Left ventricle myocardium inferior (tissue), 1 donor: ENCODE data around the gene SMIM15. TPM values are rescaled to one million over a fixed set of nuclear protein-coding genes. Genes with fewer than 3 reads are reported as not detected.
A peak's percentile ranks its signal among the peaks of the same experiment; 100 is the strongest.

Source experiments
- DNase-seq: peaks from one replicate; pipeline ENCODE4 v3.0.0-alpha.2; 2020
- H3K27ac ChIP-seq: fragments of 200-600 bp; replicated peaks from 2 replicates; pipeline ENCODE4 v1.8.0; 2021
- H3K27me3 ChIP-seq: fragments of 200-600 bp; 2 replicates; pipeline ENCODE4 v1.8.0; 2021; ENCODE audit warnings: low read depth
- H3K36me3 ChIP-seq: fragments of 200-600 bp; 2 replicates; pipeline ENCODE4 v1.8.0; 2021
- H3K4me1 ChIP-seq: fragments of 200-600 bp; 2 replicates; pipeline ENCODE4 v1.8.0; 2021
- H3K4me3 ChIP-seq: fragments of 200-600 bp; 2 replicates; pipeline ENCODE4 v1.8.0; 2021; ENCODE audit warnings: mild to moderate bottlenecking, moderate library complexity
- H3K9me3 ChIP-seq: fragments of 200-600 bp; replicated peaks from 2 replicates; pipeline ENCODE4 v1.8.0; 2021
- intact Hi-C: fragments of 100-400 bp; cut with micrococcal nuclease; formaldehyde crosslinking; loops from one replicate; pipeline ENCODE4 v1.11.0; 2022
- long read RNA-seq: library from polyadenylated mRNA; unstranded; transcript quantifications from one replicate; pipeline ENCODE4 v2.0.0, GENCODE V29; 2021
- total RNA-seq: library from RNA; stranded (reverse); fragmentation: NEBNext Ultra II Directional; extraction: Animal tissue kit (Norgen Biotek cat#: 25700); gene quantifications from one replicate; pipeline ENCODE4 v1.2.1, GENCODE V29; 2021
- TF ChIP-seq, protein P1 (sequence below): fragments of 200-600 bp; IDR thresholded peaks from 2 replicates; pipeline ENCODE4 v1.8.0; 2021; ENCODE audit warnings: antibody characterized with exemption, mild to moderate bottlenecking, borderline replicate concordance
- donor health status: DM: no; HTN: yes; CAD: no; lungs with severe emphysema.

SMIM15 gene, protein sequence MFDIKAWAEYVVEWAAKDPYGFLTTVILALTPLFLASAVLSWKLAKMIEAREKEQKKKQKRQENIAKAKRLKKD
- 23.3 TPM for total RNA-seq
- long read RNA-seq, transcript SMIM15-201 (3 exons, 2,889 nt), result major isoform, 46 of 55 reads
- long read RNA-seq, partial matches to known transcripts, result 2 of 55 reads
- long read RNA-seq, other reads (novel, unspliced or antisense), result 7 of 55 reads

DNA sequence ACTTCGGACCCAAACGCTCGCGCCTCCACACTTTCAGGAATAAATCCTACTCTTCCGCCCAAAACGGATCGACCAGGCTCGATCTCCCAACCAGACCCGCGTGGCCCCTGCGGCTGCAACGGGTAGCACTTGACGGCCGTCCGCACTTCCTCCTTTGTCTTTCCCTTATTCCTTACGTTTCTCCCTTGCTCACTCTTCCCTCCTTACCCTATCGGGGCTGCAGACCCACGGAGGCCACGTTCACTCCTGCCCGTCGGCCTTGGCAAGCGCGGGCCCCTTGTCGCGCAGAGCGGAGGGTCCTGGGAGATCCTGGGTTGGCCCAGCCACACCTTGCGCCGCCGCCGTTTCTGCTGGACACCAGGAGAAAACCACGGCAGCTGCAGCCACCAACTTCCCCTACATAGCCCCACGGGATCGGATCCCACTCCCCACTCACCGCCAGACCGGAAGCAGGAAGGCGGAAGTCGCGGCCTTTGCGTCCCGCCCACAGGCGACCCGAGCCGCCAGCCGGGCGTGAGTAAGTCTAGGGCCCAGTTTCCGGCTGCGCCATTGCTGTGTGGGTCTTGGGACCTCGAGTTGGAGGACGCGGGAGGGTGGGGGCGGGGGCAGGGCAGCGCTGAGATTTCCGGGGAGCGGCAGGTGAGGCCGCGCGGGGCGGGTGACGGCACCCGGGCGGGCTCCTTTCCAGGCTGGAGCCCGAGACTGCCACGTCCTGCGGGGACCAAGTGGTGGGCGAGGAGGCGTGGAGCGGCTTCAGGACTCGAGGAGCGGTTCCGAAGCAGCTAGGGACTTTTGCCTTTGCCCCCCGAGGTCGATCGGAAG is at the start of gene SMIM15:
SMIM15 (minus strand) TSS at position 459 of the 822 bp plus-strand sequence. CDS start 2,297 bp downstream, outside the sequence.
- peak within 1 kb of the TSS; percentile 76 for H3K4me3 ChIP-seq
- DNase-seq, result peak; percentile 89
- peaks cover 54% of the 10 kb centered on the region for H3K4me1 ChIP-seq
- TF ChIP-seq, protein P1, sequence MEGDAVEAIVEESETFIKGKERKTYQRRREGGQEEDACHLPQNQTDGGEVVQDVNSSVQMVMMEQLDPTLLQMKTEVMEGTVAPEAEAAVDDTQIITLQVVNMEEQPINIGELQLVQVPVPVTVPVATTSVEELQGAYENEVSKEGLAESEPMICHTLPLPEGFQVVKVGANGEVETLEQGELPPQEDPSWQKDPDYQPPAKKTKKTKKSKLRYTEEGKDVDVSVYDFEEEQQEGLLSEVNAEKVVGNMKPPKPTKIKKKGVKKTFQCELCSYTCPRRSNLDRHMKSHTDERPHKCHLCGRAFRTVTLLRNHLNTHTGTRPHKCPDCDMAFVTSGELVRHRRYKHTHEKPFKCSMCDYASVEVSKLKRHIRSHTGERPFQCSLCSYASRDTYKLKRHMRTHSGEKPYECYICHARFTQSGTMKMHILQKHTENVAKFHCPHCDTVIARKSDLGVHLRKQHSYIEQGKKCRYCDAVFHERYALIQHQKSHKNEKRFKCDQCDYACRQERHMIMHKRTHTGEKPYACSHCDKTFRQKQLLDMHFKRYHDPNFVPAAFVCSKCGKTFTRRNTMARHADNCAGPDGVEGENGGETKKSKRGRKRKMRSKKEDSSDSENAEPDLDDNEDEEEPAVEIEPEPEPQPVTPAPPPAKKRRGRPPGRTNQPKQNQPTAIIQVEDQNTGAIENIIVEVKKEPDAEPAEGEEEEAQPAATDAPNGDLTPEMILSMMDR, result no peak
- H3K27me3 ChIP-seq, result no peaks in the 10 kb centered on the region
- peaks cover 32% of the 10 kb centered on the region for H3K36me3 ChIP-seq
- H3K27ac ChIP-seq, result peak within 1 kb of the TSS; percentile 93
- H3K9me3 ChIP-seq, result no peaks in the 10 kb centered on the region
- intact Hi-C loops, result no loop called here

DNA sequence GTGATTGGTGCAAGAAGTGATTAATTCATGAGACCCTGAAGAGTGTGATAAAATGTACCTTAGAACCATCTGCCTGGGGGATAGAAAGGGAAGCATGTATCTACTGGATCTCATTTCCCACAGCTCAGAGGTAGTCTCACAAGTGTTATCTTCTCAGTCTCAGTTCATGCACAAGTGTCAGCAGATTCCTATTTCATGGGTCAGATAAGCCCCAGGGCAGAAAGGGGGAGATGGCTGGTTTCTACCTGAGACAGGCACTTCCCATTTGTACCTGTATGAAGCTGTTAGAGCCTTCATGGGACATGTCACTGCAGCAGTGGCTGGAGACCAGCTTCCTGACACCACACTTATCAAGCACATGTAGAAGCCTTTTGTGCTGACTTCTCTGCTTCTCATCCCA is 45.6 kb upstream of the SMIM15 start:
- no peaks in the 10 kb centered on the region for H3K27me3 ChIP-seq
- no peak for DNase-seq
- no peak overlapping the region for H3K4me3 ChIP-seq
- intact Hi-C loops, result no loop called here
- TF ChIP-seq, protein P1, result no peak
- no peaks in the 10 kb centered on the region for H3K4me1 ChIP-seq
- peaks cover 12% of the 10 kb centered on the region for H3K9me3 ChIP-seq
- no peak overlapping the region for H3K27ac ChIP-seq
- no peaks in the 10 kb centered on the region for H3K36me3 ChIP-seq

DNA sequence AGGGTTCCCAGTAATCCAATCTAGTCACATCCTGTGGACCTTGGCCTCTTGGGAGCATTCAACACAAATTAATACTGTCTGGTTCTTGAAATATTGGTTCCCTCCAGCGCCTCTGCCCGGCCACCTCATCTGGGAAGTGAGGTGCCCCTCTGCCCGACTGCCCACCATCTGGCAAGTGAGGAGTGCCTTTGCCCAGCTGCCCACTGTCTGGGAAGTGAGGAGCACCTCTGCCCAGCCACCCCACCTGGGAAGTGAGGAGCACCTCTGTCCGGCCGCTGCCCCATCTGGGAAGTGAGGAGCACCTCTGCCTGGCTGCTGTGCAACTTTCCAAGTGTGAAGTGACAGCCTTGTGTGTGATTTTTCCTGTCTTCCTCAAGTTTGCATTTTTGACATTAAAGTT is 42.7 kb upstream of the SMIM15 start:
- H3K36me3 ChIP-seq, result no peaks in the 10 kb centered on the region
- H3K27me3 ChIP-seq, result no peaks in the 10 kb centered on the region
- DNase-seq, result no peak
- H3K4me1 ChIP-seq, result no peaks in the 10 kb centered on the region
- no peak overlapping the region for H3K4me3 ChIP-seq
- intact Hi-C loops, result no loop called here
- TF ChIP-seq, protein P1, result no peak
- H3K9me3 ChIP-seq, result peaks cover 12% of the 10 kb centered on the region
- H3K27ac ChIP-seq, result no peak overlapping the region

DNA sequence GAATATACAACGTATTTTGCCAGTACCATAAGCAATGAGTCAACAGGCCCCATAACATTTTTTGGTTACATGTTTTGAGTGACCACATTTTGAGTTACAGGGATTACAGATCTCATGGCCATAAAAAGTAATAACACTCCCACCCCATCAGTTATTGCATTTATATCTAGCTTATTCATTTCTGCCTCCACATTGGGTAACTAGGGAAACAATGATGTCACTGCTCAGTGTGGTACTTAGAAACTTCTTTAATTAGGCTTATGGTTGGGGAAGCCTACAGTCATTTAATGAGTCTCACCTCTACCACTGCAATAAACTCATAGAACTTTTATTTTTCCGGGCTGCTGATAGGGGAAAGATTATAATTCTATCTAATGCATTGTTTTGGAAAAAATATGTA is 39.9 kb upstream of the SMIM15 start:
- intact Hi-C loops, result no loop called here
- Histone ChIP-seq H3K4me1 (no peaks in the 10 kb centered on the region), H3K4me3 (no peak overlapping the region), H3K36me3 (no peaks in the 10 kb centered on the region), H3K27ac (no peak overlapping the region), H3K9me3 (peaks cover 23% of the 10 kb centered on the region), H3K27me3 (no peaks in the 10 kb centered on the region)
- TF ChIP-seq, protein P1, result no peak
- no peak for DNase-seq

DNA sequence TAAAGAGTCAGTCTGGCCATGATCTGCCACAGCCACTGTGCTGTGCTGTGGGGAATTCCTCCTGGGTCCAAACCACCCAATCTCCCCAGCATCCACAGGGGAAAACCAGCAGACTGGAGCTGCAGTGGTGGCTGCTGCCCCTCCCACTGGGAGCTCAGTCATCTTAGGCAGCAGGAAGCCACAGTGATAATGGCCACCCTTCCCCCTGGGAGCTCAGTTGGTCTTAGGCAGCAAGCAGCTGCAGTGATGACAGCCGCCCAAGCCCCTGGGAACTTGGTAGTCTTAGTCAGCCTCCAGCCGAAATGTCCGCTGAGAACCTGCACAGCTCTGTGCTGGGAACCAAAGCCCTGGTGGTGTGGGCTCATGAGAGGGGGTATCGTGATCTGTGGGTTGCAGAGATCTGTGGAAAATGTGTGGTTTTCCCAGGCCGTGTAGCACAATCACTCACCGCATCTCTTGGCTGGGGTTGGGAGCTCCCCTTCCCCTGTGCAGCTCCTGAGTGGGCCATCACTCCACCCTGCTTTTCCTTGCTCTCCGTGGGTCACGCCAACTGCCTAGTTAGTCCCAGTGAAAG is 38.4 kb upstream of the SMIM15 start:
- peaks cover 18% of the 10 kb centered on the region for H3K9me3 ChIP-seq
- intact Hi-C loops, result no loop called here
- no peak overlapping the region for H3K27ac ChIP-seq
- TF ChIP-seq, protein P1, result no peak
- no peaks in the 10 kb centered on the region for H3K4me1 ChIP-seq
- H3K27me3 ChIP-seq, result no peaks in the 10 kb centered on the region
- no peaks in the 10 kb centered on the region for H3K36me3 ChIP-seq
- no peak overlapping the region for H3K4me3 ChIP-seq
- DNase-seq, result no peak
